GM18951 (cell line): ENCODE results near the gene KCNQ1OT1.

Experiments used
- POLR2A ChIP-seq: IDR thresholded peaks from 4 replicates; pipeline ENCODE4 v1.6.1; 2011; ENCODE audit warnings: mild to moderate bottlenecking; ENCODE audit not compliant: insufficient read length, insufficient read depth; ENCODE audit errors: extremely low read depth
- in situ Hi-C: fragments of 300-500 bp; cut with MboI; formaldehyde crosslinking; loops from one replicate; pipeline ENCODE4 v1.12.0; 2022; ENCODE audit warnings: low sequenced_read_pairs, mixed read lengths, inconsistent platforms; ENCODE audit not compliant: unreplicated experiment

KCNQ1OT1 gene

GRCh38 chr11:2558397-2558796 is 141.4 kb downstream of the KCNQ1OT1 start:
- in situ Hi-C loops: no loop called here

More at GRCh38 chr11:2558397-2558796, 141.4 kb downstream of the KCNQ1OT1 start:
- TF ChIP-seq POLR2A: no peak
